Activated CD4-positive, alpha-beta T cell treated with anti-CD3 and anti-CD28 coated beads for 36 hours (primary cell): ENCODE results near the gene PLCB1. TPM values are rescaled to one million over a fixed set of nuclear protein-coding genes. Genes with fewer than 3 reads are reported as not detected.

Experiments
- ATAC-seq: fragments of 200-7000 bp; cut with Tn5 transposase; one replicate; pipeline ENCODE4 v1.10.0; 2021; ENCODE audit warnings: mild to moderate bottlenecking, moderate library complexity
- CTCF ChIA-PET: fragments of 350-600 bp; sonication (Branson Sonifier 250); formaldehyde crosslinking; loops from one replicate; lab custom pipeline; 2021; ENCODE audit warnings: antibody characterized with exemption; lab: Charles Lee
- POLR2A ChIA-PET: fragments of 350-600 bp; sonication (Branson Sonifier 250); formaldehyde crosslinking; loops from one replicate; lab custom pipeline; 2021; ENCODE audit warnings: antibody characterized with exemption, inconsistent platforms; lab: Charles Lee
- DNase-seq: peaks from one replicate; pipeline ENCODE4 v3.0.0-alpha.2; 2020
- H3K27ac Mint-ChIP-seq: one replicate; pipeline ENCODE4 v1.8.0; 2021; ENCODE audit warnings: mixed read lengths
- H3K27me3 Mint-ChIP-seq: one replicate; pipeline ENCODE4 v1.8.0; 2021; ENCODE audit warnings: mixed read lengths
- H3K36me3 Mint-ChIP-seq: one replicate; pipeline ENCODE4 v1.8.0; 2021; ENCODE audit warnings: low read depth, mixed read lengths
- H3K4me1 Mint-ChIP-seq: one replicate; pipeline ENCODE4 v1.8.0; 2021; ENCODE audit warnings: mixed read lengths
- H3K4me3 Mint-ChIP-seq: one replicate; pipeline ENCODE4 v1.8.0; 2021; ENCODE audit warnings: mild to moderate bottlenecking, moderate library complexity, mixed read lengths
- H3K9me3 Mint-ChIP-seq: one replicate; pipeline ENCODE4 v1.8.0; 2021; ENCODE audit warnings: low read depth, mixed read lengths
- intact Hi-C, 2 experiments: fragments of 100-400 bp; cut with DNase I in 1 of 2; cut with micrococcal nuclease in 1 of 2; formaldehyde crosslinking; loops; one replicate each; pipeline versions ENCODE4 v1.14.2 to v1.15.1; 2022 to 2024; cut with DNase I, micrococcal nuclease
- total RNA-seq, 2 experiments: library from RNA; stranded (reverse); gene quantifications; one replicate each; pipeline ENCODE4 v1.2.3, GENCODE V29; 2021

PLCB1 gene
- total RNA-seq, 2 experiments from 2014 or later, result 1.4 to 1.5 TPM

DNA sequence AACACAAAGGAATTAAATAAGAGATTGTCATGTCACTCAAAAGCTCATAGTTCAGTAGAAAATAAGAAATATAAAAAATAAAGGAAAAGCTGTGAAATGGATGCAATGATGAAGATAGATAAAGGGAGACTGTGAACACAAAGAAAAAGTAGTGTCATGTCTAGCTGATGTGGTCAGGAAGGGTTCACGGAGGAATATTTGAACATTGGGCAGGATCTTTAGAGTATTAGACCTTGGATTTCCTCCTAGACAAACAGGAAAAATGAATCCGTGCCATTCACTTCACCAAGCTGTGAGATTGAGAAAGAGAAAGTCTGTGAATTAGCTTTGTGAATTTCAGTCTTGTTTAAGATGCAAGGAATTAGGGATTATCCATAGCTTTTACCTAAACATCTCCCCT is 522.4 kb downstream of the PLCB1 start:
- Mint-ChIP-seq H3K27me3 (no peaks in the 10 kb centered on the region), H3K9me3 (no peaks in the 10 kb centered on the region), H3K4me1 (no peaks in the 10 kb centered on the region), H3K4me3 (no peak overlapping the region), H3K27ac (no peak overlapping the region), H3K36me3 (no peaks in the 10 kb centered on the region)
- intact Hi-C loops, result no loop called here
- ChIA-PET CTCF (no interaction called here), POLR2A (no interaction called here)
- DNase-seq (no peak), ATAC-seq (no peak)

DNA sequence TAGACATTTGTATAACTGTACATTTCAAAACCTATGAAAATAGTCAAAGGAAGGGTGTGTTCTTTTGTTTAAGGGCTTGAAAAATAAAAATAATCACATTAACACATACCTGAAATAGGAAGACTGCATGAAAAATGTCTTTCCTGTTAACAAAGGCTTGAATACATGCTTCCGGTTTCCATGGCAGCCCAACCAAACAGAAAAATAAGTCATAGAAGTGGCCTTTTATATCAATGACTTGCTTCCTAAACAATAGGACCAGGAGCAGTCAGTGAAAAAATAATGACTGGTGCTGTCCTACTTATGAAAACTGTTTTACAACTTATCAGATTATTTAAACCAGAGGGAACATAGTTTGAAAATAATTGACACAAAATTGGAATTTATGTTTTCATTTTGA is 524.3 kb downstream of the PLCB1 start:
- no peaks in the 10 kb centered on the region for H3K36me3 Mint-ChIP-seq
- H3K27ac Mint-ChIP-seq, result no peak overlapping the region
- intact Hi-C loops, result no loop called here
- H3K9me3 Mint-ChIP-seq, result no peaks in the 10 kb centered on the region
- ChIA-PET POLR2A (no interaction called here), CTCF (no interaction called here)
- H3K4me1 Mint-ChIP-seq, result no peaks in the 10 kb centered on the region
- H3K4me3 Mint-ChIP-seq, result no peak overlapping the region
- no peak for ATAC-seq
- no peak for DNase-seq
- H3K27me3 Mint-ChIP-seq, result no peaks in the 10 kb centered on the region

DNA sequence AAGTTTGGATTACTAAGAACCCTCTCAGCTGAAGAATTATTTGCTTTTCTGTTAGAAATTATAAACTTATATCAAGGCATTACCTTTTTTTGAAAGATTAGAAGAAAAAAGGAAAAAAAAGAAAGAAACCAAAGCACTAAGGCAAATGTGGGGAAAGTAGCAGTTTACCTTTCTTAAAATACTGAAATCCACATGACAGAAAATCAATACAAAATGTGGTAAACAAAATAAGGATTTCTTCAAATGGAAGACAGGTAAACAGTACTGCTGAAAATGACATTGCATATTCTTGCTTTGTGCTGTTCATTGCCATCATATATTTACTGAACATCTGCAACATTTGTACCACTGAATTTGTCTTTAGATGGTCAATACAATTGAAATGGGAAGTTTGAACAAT is 525.6 kb downstream of the PLCB1 start:
- H3K36me3 Mint-ChIP-seq, result no peaks in the 10 kb centered on the region
- no peak overlapping the region for H3K27ac Mint-ChIP-seq
- ChIA-PET POLR2A (no interaction called here), CTCF (no interaction called here)
- DNase-seq (no peak), ATAC-seq (no peak)
- H3K4me3 Mint-ChIP-seq, result no peak overlapping the region
- no peaks in the 10 kb centered on the region for H3K27me3 Mint-ChIP-seq
- H3K9me3 Mint-ChIP-seq, result no peaks in the 10 kb centered on the region
- H3K4me1 Mint-ChIP-seq, result no peaks in the 10 kb centered on the region
- intact Hi-C loops, result no loop called here

DNA sequence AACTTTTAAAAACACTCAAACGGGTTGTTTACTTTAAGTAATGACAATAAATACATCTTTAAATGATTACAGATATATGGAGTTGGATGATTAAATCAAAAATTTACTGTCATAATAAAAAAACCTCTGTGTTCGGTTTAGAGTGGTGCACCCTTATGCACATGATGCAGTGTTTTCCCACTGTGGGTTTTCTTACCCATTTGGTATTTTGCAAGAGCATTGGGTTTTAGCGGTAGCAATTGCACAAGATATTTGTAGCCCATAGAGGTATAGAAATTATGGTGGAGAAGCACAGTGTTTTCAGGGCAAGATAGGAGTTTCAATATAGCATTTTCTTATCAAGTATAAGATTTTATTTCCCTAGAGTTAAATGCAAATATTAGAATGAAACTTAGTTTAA is 526.0 kb downstream of the PLCB1 start:
- Mint-ChIP-seq H3K36me3 (no peaks in the 10 kb centered on the region), H3K27me3 (no peaks in the 10 kb centered on the region), H3K9me3 (no peaks in the 10 kb centered on the region), H3K27ac (no peak overlapping the region), H3K4me3 (no peak overlapping the region), H3K4me1 (no peaks in the 10 kb centered on the region)
- ChIA-PET POLR2A (no interaction called here), CTCF (no interaction called here)
- ATAC-seq (no peak), DNase-seq (no peak)
- intact Hi-C loops, result no loop called here

DNA sequence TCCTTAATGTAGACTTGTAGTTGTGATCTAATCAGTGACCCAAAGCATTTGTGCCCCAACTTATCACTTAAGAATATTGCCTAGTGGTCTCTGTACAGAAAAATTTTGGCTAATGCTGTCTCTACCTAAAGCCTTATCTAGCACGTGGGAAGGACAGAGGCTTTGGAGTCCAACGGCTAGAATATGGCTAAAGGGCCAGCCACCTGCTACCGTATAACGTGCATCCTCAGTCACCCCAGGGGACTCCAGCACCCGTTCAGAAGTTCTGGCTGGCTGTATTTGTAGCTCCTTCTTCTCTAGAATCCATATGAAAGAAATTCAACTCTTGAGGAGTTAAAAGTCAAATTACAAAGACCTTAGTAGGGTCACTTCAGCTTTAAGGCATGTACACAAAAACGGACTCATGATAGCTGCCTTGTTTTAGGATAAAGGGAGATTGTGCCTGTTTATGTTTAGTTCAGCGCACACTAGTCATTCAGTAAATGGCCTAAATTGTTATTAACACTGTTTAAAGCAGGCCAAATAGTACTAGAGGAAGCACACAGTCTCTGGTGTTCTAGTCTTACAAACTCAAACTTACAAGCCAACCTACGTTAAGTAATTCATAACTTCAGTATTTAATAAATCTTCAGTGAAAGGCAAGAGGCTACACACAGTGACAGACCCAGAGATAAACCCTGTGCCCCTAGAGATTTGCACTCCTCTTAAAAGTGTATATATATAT is 529.3 kb downstream of the PLCB1 start:
- intact Hi-C loops, result no loop called here
- ATAC-seq, result no peak

DNA sequence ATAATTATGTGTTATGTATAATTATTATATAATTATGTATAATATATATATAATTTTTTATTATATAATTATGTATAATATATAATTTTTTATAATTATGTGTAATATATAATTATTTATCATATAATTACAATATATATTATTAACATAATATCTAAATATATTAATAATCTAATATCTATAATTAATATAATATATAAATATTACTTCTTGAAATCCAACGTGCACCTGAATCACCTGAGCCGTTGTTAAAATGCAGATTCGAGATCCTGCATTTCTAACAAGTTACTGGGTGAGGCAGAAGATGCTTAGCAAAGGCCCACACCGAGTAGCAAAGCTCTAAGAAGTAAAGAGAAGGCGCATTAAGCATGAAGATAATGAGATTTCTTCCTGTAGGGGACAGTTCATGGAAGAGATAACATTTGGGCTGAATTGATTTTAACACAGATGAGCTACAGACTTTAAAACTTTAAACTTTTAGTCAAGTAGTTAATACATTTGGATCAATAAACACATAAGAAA is 530.4 kb downstream of the PLCB1 start:
- Mint-ChIP-seq H3K27me3 (no peaks in the 10 kb centered on the region), H3K27ac (no peak overlapping the region), H3K36me3 (no peaks in the 10 kb centered on the region), H3K4me3 (no peak overlapping the region), H3K4me1 (no peaks in the 10 kb centered on the region), H3K9me3 (no peaks in the 10 kb centered on the region)
- intact Hi-C loops, result no loop called here
- DNase-seq, result no peak
- no peak for ATAC-seq
- ChIA-PET CTCF (interaction anchor here (0.6 kb wide), 1 partner anchor 97 kb away, joined by 3 read pairs; no protein-coding TSS in a partner anchor), POLR2A (no interaction called here)

More for the DNA sequence above, 529.3 kb downstream of the PLCB1 start:
- Mint-ChIP-seq H3K27ac (no peak overlapping the region), H3K4me1 (no peaks in the 10 kb centered on the region), H3K4me3 (no peak overlapping the region), H3K27me3 (no peaks in the 10 kb centered on the region), H3K9me3 (no peaks in the 10 kb centered on the region), H3K36me3 (no peaks in the 10 kb centered on the region)
- DNase-seq, result no peak
- ChIA-PET POLR2A (no interaction called here), CTCF (interaction anchor here (0.7 kb wide), 1 partner anchor 15 kb away, joined by 4 read pairs; no protein-coding TSS in a partner anchor)

DNA sequence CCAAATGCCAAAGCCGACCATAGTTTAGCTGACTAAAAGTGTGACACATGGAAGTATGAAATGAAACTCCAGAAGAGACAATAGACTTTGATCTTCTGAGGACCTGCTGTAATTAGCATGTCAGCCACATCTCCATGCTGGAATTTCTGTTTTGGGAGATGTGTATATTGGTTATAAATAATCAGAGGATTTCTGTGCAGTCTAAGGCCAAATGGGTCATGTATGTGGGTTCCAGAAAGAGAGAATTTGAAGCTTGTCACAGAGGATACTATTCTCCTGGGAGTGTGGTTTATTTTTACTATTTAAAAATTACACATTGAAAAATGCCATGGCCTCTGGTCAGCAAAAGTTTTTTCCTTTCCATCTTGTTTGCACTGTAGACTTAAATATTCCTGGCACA is 531.4 kb downstream of the PLCB1 start:
- Mint-ChIP-seq H3K4me1 (no peaks in the 10 kb centered on the region), H3K4me3 (no peak overlapping the region), H3K27me3 (no peaks in the 10 kb centered on the region), H3K36me3 (no peaks in the 10 kb centered on the region), H3K9me3 (no peaks in the 10 kb centered on the region), H3K27ac (no peak overlapping the region)
- ATAC-seq (peak; percentile 6), DNase-seq (no peak)
- CTCF ChIA-PET, result no interaction called here
- intact Hi-C loops, result no loop called here
- POLR2A ChIA-PET, result no interaction called here

DNA sequence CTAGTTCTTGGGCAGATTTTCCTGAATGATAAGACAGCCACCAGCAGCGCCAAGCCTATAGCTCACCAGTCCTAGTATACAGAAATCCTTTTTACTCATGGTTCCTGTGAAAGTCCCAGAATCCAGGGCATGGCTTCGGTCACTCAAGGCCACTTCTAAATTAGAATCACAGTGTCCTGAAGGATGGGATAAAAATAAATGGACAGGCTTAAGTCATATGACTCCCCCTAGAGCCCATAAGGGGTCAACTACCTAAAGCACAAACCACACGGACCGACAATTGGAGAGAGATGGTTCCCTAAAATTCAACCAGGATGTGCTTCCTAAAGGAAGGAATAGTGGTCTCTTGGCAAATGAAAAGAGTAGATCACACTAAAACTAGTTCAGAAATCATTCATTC is 532.7 kb downstream of the PLCB1 start:
- Mint-ChIP-seq H3K4me1 (no peaks in the 10 kb centered on the region), H3K4me3 (no peak overlapping the region), H3K27ac (no peak overlapping the region), H3K36me3 (no peaks in the 10 kb centered on the region), H3K27me3 (no peaks in the 10 kb centered on the region), H3K9me3 (no peaks in the 10 kb centered on the region)
- ATAC-seq (no peak), DNase-seq (no peak)
- intact Hi-C loops, result no loop called here
- CTCF ChIA-PET, result no interaction called here
- POLR2A ChIA-PET, result no interaction called here

DNA sequence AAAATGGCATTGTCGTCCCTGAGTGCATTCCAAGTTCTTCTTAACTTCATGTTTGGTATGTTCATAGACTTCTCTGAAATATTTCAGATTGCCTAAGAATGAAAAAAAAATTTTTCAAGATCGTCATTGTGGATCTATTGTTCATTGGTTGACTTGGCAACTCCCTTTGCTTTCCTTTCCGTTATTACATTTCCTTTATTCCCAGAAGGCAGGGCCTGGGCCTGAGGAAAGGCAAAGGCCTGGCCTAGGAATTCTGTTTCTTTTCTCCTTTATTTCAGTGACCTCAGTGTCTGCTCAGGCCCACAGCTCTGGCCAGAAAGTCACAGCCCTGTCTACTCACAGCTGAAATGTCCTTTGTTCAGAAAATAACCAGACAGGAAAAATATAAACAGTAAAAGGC is 535.2 kb downstream of the PLCB1 start:
- no peak overlapping the region for H3K4me3 Mint-ChIP-seq
- no peaks in the 10 kb centered on the region for H3K9me3 Mint-ChIP-seq
- CTCF ChIA-PET, result no interaction called here
- no peak overlapping the region for H3K27ac Mint-ChIP-seq
- POLR2A ChIA-PET, result no interaction called here
- intact Hi-C loops, result no loop called here
- no peaks in the 10 kb centered on the region for H3K27me3 Mint-ChIP-seq
- no peaks in the 10 kb centered on the region for H3K36me3 Mint-ChIP-seq
- H3K4me1 Mint-ChIP-seq, result peaks cover 7% of the 10 kb centered on the region
- DNase-seq (no peak), ATAC-seq (no peak)

DNA sequence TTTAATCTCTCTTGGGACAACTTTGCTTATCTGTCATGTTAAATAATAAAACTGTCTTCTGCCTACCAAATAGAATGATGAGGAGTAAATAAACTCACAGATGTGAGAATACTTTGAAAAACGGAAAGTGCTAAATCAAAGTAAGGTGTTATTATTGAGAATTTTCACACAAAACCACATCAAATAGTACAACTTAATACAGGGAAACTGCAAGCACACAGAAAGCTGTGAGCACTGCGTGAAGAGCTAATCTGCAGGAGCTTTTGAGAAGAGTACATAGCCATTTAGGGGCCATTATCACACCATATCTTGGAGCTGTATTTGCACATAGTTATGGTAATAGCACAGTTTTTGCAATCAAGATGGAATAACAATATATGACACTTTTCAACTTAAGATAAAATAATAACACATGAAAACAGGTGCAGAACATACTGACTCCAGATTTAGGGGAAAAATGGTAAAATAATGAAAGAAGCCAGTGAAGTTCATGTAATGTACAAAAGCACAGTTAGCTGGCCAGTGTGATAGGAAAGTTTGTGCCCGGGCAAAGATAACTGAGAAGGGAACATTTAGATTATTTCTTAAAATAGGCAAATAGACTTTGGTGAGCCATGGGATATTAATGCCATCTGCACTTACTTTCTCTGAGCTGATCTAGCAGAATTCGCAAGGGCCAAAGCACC is 538.3 kb downstream of the PLCB1 start:
- Mint-ChIP-seq H3K4me3 (no peak overlapping the region), H3K27ac (no peak overlapping the region), H3K36me3 (no peaks in the 10 kb centered on the region), H3K27me3 (peaks cover 2% of the 10 kb centered on the region), H3K9me3 (no peaks in the 10 kb centered on the region), H3K4me1 (peaks cover 7% of the 10 kb centered on the region)
- DNase-seq (no peak), ATAC-seq (no peak)
- ChIA-PET CTCF (interaction anchor here (0.7 to 1.8 kb wide), 2 partner anchors 52 to 289 kb away, joined by 3 to 7 read pairs; no protein-coding TSS in a partner anchor), POLR2A (no interaction called here)
- intact Hi-C loops, result no loop called here

DNA sequence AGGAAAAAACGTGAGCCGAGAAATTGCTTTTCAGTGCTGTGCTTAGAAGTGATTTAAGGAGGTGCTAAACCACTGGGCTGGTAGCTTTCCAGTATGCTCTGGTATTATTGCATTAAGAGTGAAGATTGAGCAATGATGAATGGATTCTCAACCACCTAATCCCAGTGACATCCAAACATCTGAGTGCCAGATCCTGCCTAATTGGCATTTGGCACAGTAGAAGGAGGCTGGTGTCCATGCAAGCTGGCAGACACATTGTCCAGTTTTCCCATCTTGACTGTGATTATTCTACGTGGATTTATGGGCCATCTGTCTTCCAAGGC is 538.8 kb downstream of the PLCB1 start:
- ChIA-PET POLR2A (no interaction called here), CTCF (interaction anchor here (1.8 kb wide), 1 partner anchor 51 kb away, joined by 7 read pairs; no protein-coding TSS in a partner anchor)
- DNase-seq (no peak), ATAC-seq (no peak)
- Mint-ChIP-seq H3K27me3 (peaks cover 2% of the 10 kb centered on the region), H3K36me3 (no peaks in the 10 kb centered on the region), H3K4me1 (peaks cover 7% of the 10 kb centered on the region), H3K27ac (no peak overlapping the region), H3K4me3 (no peak overlapping the region), H3K9me3 (no peaks in the 10 kb centered on the region)
- intact Hi-C loops, result no loop called here

DNA sequence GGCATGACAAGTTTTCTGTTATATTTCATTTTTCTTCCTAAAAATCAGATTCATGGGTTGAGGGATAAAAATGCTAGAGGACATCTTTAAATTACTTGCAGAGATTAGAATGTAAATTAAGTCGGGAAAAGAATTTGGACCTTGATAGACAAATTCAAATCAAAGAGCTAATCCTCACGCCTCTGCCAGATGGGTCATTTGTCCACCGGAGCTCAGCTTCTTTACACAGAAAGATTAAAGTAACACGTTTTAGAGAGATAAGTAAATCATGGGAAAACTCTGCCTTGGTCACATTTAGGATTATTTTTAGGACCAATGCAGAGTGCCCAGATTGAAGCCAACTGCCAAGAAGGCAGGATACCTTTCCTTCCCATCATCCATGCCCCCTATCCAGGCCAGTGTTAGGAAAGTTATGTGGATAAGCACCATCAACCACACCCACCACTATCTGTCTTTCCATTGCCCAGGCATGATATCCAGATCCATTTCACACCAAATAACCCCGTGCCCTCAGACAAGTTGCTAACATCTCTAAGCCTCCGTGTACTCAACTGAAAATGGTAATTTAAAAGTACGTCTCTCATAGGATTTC is 539.4 kb downstream of the PLCB1 start:
- ChIA-PET POLR2A (no interaction called here), CTCF (interaction anchor here (1.8 kb wide), 1 partner anchor 51 kb away, joined by 7 read pairs; no protein-coding TSS in a partner anchor)
- H3K9me3 Mint-ChIP-seq, result no peaks in the 10 kb centered on the region
- H3K4me3 Mint-ChIP-seq, result no peak overlapping the region
- intact Hi-C loops, result no loop called here
- no peak for ATAC-seq
- peaks cover 7% of the 10 kb centered on the region for H3K4me1 Mint-ChIP-seq
- DNase-seq, result no peak
- no peak overlapping the region for H3K27ac Mint-ChIP-seq
- peaks cover 2% of the 10 kb centered on the region for H3K27me3 Mint-ChIP-seq
- H3K36me3 Mint-ChIP-seq, result no peaks in the 10 kb centered on the region
